Measurements from ENCODE around the gene GRIN2A. TPM values are rescaled to one million over a fixed set of nuclear protein-coding genes. Genes with fewer than 3 reads are reported as not detected.

GRIN2A gene
- total RNA-seq, 4 donors from 2014 or later, result 0.25 to 26.1 (median 13.5) TPM

DNA sequence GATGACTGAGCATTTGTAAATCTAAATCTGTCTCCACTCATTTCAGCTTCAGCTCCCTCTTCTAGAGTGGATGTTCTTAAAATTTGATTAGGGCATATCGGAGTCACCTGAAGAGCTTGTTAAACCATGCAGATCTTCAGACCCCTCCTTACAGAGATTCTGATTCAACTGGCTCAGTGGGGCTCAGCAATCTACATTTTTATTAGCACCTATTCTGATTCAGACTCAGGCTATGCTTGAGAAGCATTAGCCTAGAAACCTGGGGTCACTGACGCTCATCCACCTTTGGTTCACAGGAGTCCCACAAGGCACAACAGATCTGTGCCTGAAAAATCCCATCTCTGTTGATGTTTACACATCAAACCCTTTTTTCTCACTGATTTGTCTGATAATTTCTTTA lies 365.6 kb downstream of the GRIN2A start:
- whole genome bisulfite sequencing, 2 donors (ENCODE audit: low coverage in 1 of 2), result 40 to 80% methylated on average over 2 of the region's 2 CpGs
- ATAC-seq, result no peak

DNA sequence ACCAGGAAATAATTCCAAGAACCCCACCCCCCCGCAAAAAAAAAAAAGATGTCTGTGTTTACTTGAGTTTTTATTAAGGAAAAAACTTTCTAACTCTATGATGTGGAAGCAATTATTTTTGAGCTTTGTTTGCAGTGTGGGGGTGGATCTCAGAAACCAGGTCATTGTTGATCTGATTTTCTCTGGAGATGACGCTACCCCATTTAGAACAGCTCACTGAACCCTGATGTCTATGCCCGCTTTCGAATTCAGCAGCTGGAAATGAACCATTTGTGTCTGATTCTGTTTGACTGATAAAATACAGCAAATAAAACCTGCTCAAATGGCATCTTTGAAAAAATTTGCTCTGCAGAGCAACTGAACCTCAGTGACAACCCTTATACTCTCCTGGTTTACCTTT lies 368.6 kb downstream of the GRIN2A start:
- ATAC-seq, result no peak
- Histone ChIP-seq H3K27me3 (no peaks in the 10 kb centered on the region), H3K4me3 (no peak overlapping the region), H3K9me3 (no peaks in the 10 kb centered on the region), H3K4me1 (no peaks in the 10 kb centered on the region), H3K36me3 (peaks cover 0 to 8% of the 10 kb centered on the region in 2 donors), H3K27ac (no peak overlapping the region)
- TF ChIP-seq EP300 (IDR thresholded peaks at IDR 0.05) (no peak), POLR2AphosphoS5 (IDR thresholded peaks at IDR 0.05) (no peak), POLR2A (IDR thresholded peaks at IDR 0.05) (no peak)
- TF ChIP-seq, protein P1, sequence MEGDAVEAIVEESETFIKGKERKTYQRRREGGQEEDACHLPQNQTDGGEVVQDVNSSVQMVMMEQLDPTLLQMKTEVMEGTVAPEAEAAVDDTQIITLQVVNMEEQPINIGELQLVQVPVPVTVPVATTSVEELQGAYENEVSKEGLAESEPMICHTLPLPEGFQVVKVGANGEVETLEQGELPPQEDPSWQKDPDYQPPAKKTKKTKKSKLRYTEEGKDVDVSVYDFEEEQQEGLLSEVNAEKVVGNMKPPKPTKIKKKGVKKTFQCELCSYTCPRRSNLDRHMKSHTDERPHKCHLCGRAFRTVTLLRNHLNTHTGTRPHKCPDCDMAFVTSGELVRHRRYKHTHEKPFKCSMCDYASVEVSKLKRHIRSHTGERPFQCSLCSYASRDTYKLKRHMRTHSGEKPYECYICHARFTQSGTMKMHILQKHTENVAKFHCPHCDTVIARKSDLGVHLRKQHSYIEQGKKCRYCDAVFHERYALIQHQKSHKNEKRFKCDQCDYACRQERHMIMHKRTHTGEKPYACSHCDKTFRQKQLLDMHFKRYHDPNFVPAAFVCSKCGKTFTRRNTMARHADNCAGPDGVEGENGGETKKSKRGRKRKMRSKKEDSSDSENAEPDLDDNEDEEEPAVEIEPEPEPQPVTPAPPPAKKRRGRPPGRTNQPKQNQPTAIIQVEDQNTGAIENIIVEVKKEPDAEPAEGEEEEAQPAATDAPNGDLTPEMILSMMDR (IDR thresholded peaks at IDR 0.05), result no peak
- 80 to 81% methylated on average over 4 of the region's 4 CpGs for WGBS, 2 donors (ENCODE audit: low coverage in 1 of 2)

More for the DNA sequence above, 365.6 kb downstream of the GRIN2A start:
- Histone ChIP-seq H3K27me3 (no peaks in the 10 kb centered on the region), H3K4me1 (no peaks in the 10 kb centered on the region), H3K4me3 (no peak overlapping the region), H3K36me3 (no peaks in the 10 kb centered on the region), H3K27ac (no peak overlapping the region), H3K9me3 (no peaks in the 10 kb centered on the region)
- TF ChIP-seq POLR2AphosphoS5 (IDR thresholded peaks at IDR 0.05) (no peak), POLR2A (IDR thresholded peaks at IDR 0.05) (no peak), EP300 (IDR thresholded peaks at IDR 0.05) (no peak)
- TF ChIP-seq, protein P1 (IDR thresholded peaks at IDR 0.05), result no peak

DNA sequence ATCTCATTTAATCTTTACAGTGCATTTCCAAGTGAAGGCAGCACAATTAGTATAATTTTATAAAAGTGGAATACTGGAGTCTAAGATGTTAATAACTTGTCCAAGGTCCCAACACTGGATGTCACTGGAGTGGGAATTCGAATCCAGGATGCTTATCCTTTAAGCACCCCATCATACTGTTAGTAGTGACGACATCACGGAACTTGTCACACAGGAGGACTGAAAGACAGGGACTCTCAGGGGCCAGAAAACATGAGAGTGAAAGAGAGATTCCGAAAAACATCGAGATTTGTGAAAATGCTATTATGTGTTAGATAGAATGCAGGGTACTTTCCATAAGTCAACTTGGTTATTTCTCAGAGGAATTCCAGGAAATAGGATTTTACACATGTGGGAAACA lies 374.0 kb downstream of the GRIN2A start:
- Histone ChIP-seq H3K4me1 (no peaks in the 10 kb centered on the region), H3K9me3 (no peaks in the 10 kb centered on the region), H3K4me3 (no peak overlapping the region), H3K27ac (no peak overlapping the region), H3K27me3 (no peaks in the 10 kb centered on the region), H3K36me3 (peaks cover 0 to 8% of the 10 kb centered on the region in 2 donors)
- WGBS, 2 donors (ENCODE audit: low coverage in 1 of 2), result 84 to 90% methylated on average over 5 of the region's 5 CpGs
- ATAC-seq, result no peak
- TF ChIP-seq POLR2A (IDR thresholded peaks at IDR 0.05), result no peak
- no peak for TF ChIP-seq EP300 (IDR thresholded peaks at IDR 0.05)
- TF ChIP-seq POLR2AphosphoS5 (IDR thresholded peaks at IDR 0.05), result no peak
- TF ChIP-seq, protein P1 (IDR thresholded peaks at IDR 0.05), result no peak

DNA sequence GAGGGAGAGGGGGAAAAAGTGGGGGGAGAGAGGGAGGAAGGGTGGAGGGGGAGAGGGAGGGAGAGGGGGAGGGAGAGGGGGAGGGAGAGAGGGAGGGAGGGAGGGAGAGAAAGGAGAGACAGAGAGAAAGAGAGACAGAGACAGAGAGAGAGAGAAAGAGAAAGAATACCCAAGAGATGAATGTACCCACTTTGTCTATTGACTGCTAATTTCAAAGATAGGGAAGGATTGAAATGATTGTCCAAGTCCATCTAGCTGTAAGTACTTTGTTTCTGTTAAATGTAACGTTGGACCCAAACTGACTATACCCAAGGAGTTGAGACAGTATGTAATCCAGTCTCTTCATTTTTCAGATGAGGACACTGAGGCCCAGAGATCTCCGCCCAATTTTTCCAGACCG lies 374.9 kb downstream of the GRIN2A start:
- H3K27me3 ChIP-seq, result no peaks in the 10 kb centered on the region
- TF ChIP-seq POLR2AphosphoS5 (IDR thresholded peaks at IDR 0.05) (no peak), POLR2A (IDR thresholded peaks at IDR 0.05) (no peak), EP300 (IDR thresholded peaks at IDR 0.05) (no peak)
- TF ChIP-seq, protein P1 (IDR thresholded peaks at IDR 0.05), result no peak
- no peak for ATAC-seq
- H3K27ac ChIP-seq, result no peak overlapping the region
- peaks cover 0 to 8% of the 10 kb centered on the region in 2 donors for H3K36me3 ChIP-seq
- H3K4me1 ChIP-seq, result no peaks in the 10 kb centered on the region
- WGBS, 2 donors (ENCODE audit: low coverage in 1 of 2), result 80% methylated on average over 1 of the region's 3 CpGs
- H3K9me3 ChIP-seq, result no peaks in the 10 kb centered on the region
- H3K4me3 ChIP-seq, result no peak overlapping the region

DNA sequence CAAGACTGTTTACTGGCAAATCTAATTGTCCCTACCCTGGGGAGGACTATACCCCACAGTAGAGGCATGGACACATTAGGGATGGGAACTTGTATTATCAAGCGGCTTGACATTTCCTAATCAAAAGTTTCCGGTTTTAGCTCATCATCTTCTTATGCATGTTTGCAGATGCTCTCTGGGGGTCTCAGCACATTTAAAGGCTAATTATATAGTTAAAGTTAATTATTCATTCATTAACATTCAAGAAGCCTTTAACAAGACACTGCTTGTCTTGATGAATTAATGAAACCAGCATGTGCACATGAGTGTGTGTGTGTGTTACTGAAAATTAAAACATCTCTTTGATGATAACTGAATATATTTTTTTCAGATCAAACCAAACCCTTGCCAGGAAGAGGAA lies 377.1 kb downstream of the GRIN2A start:
- ATAC-seq, result no peak
- no peaks in the 10 kb centered on the region for H3K27me3 ChIP-seq
- no peak for TF ChIP-seq EP300 (IDR thresholded peaks at IDR 0.05)
- no peaks in the 10 kb centered on the region for H3K9me3 ChIP-seq
- no peak overlapping the region for H3K4me3 ChIP-seq
- H3K27ac ChIP-seq, result no peak overlapping the region
- no peaks in the 10 kb centered on the region for H3K4me1 ChIP-seq
- no peaks in the 10 kb centered on the region for H3K36me3 ChIP-seq
- WGBS, 2 donors (ENCODE audit: low coverage in 1 of 2), result 83 to 100% methylated on average over 2 of the region's 2 CpGs

Measured in gastroesophageal sphincter (tissue), 4 donors.